Nephron (organoid): ENCODE results near the gene RABL6.
A peak's percentile ranks its signal among the peaks of the same experiment; 100 is the strongest.
"Not testable (repeated sequence)": the region's sequence is repeated elsewhere in the genome, so short reads cannot be mapped to it uniquely, and the experiment has no call there.

ENCODE experiments used
- H3K27ac Mint-ChIP-seq, 3 experiments: 2 replicates each; pipeline ENCODE4 v1.8.0; 2020; ENCODE audit warnings: mixed read lengths in 3 of 3, mild to moderate bottlenecking in 2 of 3, moderate library complexity in 1 of 3
- H3K27me3 Mint-ChIP-seq: 2 replicates; pipeline ENCODE4 v1.8.0; 2021; ENCODE audit warnings: low read depth, mild to moderate bottlenecking, moderate library complexity, mixed read lengths
- H3K36me3 Mint-ChIP-seq: 2 replicates; pipeline ENCODE4 v1.8.0; 2020; ENCODE audit warnings: low read depth, mixed read lengths
- H3K4me1 Mint-ChIP-seq: 2 replicates; pipeline ENCODE4 v1.8.0; 2020; ENCODE audit warnings: mixed read lengths
- H3K4me3 Mint-ChIP-seq, 3 experiments: 2 replicates each; pipeline ENCODE4 v1.8.0; 2020; ENCODE audit warnings: mild to moderate bottlenecking in 3 of 3, mixed read lengths in 3 of 3, moderate library complexity in 2 of 3
- H3K9me3 Mint-ChIP-seq: 2 replicates; pipeline ENCODE4 v1.8.0; 2020; ENCODE audit warnings: mixed read lengths
- CTCF ChIP-seq, 3 experiments: fragments of 200-600 bp; sonication (generic); IDR thresholded peaks; one replicate each; pipeline ENCODE4 v1.5.0; 2021; ENCODE audit warnings: antibody characterized with exemption in 3 of 3; ENCODE audit not compliant: unreplicated experiment in 3 of 3

Gene RABL6

GRCh38 chr9:136838314-136839228 lies 30.8 kb downstream of the RABL6 start:
- Mint-ChIP-seq H3K4me1 (peaks cover 29% of the 10 kb centered on the region), H3K36me3 (peaks cover 6% of the 10 kb centered on the region), H3K27me3 (no peaks in the 10 kb centered on the region), H3K9me3 (no peaks in the 10 kb centered on the region), H3K27ac (no peak overlapping the region), H3K4me3 (no peak overlapping the region)
- no peak for TF ChIP-seq CTCF (IDR thresholded peaks at IDR 0.05; ENCODE audit: unreplicated experiment in 3 of 3)

- Mint-ChIP-seq H3K36me3 (no peaks in the 10 kb centered on the region), H3K27ac (peak overlapping the region; percentile 62 to 66 (median 65)), H3K9me3 (no peaks in the 10 kb centered on the region), H3K4me3 (peak overlapping the region; percentile 7 to 62 (median 56)), H3K4me1 (peaks cover 25% of the 10 kb centered on the region), H3K27me3 (no peaks in the 10 kb centered on the region)
- no peak for TF ChIP-seq CTCF (IDR thresholded peaks at IDR 0.05; ENCODE audit: unreplicated experiment in 3 of 3)
Measured at GRCh38 chr9:136839229-136840139, 31.7 kb downstream of the RABL6 start.

GRCh38 chr9:136840140-136840876 lies 32.6 kb downstream of the RABL6 start:
- no peaks in the 10 kb centered on the region for H3K9me3 Mint-ChIP-seq
- peak overlapping the region; percentile 65 to 66 (median 66) for H3K27ac Mint-ChIP-seq
- no peaks in the 10 kb centered on the region for H3K36me3 Mint-ChIP-seq
- H3K4me3 Mint-ChIP-seq: peak overlapping the region; percentile 7 to 62 (median 56)
- no peak for TF ChIP-seq CTCF (IDR thresholded peaks at IDR 0.05; ENCODE audit: unreplicated experiment in 3 of 3)
- peaks cover 25% of the 10 kb centered on the region for H3K4me1 Mint-ChIP-seq
- no peaks in the 10 kb centered on the region for H3K27me3 Mint-ChIP-seq

- H3K36me3 Mint-ChIP-seq: no peaks in the 10 kb centered on the region
- H3K27ac Mint-ChIP-seq: peak overlapping the region; percentile 66 to 80 (median 66)
- H3K4me3 Mint-ChIP-seq: peak overlapping the region; percentile 50 to 82 (median 51)
- no peaks in the 10 kb centered on the region for H3K9me3 Mint-ChIP-seq
- no peak for TF ChIP-seq CTCF (IDR thresholded peaks at IDR 0.05; ENCODE audit: unreplicated experiment in 3 of 3)
- peaks cover 25% of the 10 kb centered on the region for H3K4me1 Mint-ChIP-seq
- no peaks in the 10 kb centered on the region for H3K27me3 Mint-ChIP-seq
Measured at GRCh38 chr9:136840877-136841645, 33.3 kb downstream of the RABL6 start.

GRCh38 chr9:136841646-136842379 lies 34.1 kb downstream of the RABL6 start:
- not testable (repeated sequence) for H3K36me3 Mint-ChIP-seq, H3K27me3 Mint-ChIP-seq, H3K9me3 Mint-ChIP-seq
- peak overlapping the region; percentile 78 to 82 (median 80) for H3K4me3 Mint-ChIP-seq
- H3K4me1 Mint-ChIP-seq: peaks cover 25% of the 10 kb centered on the region
- peak overlapping the region; percentile 66 to 80 (median 68) for H3K27ac Mint-ChIP-seq
